H1 (cell line): ENCODE data around the gene HPCAL4. TPM values are rescaled to one million over a fixed set of nuclear protein-coding genes. Genes with fewer than 3 reads are reported as not detected.

Experiments used
- CTCF ChIA-PET: fragments of 300-600 bp; sonication (Branson Sonifier 250); formaldehyde crosslinking; loops from one replicate; lab custom pipeline; 2021; ENCODE audit not compliant: partially characterized antibody; lab: Charles Lee
- POLR2A ChIA-PET: fragments of 300-600 bp; sonication (Branson Sonifier 250); formaldehyde crosslinking; loops from one replicate; lab custom pipeline; 2021; ENCODE audit warnings: inconsistent platforms; ENCODE audit not compliant: partially characterized antibody; lab: Charles Lee
- DNase-seq, 2 experiments: peaks; one replicate each; pipeline versions ENCODE4 v3.0.0 to v3.0.0-alpha.2; 2010 to 2022; ENCODE audit warnings: low spot score in 2 of 2, low read depth in 1 of 2, mixed read lengths in 1 of 2
- FAIRE-seq: peaks from 2 replicates; lab custom pipeline; 2011; peaks lifted over from hg19 to GRCh38; lab: Jason Lieb, UNC
- H2AFZ ChIP-seq: 2 replicates; pipeline ENCODE4 v1.8.1; 2012; ENCODE audit warnings: low read length, inconsistent platforms
- H2AK5ac ChIP-seq: 2 replicates; pipeline ENCODE4 v1.6.1; 2013; ENCODE audit warnings: low read depth, low read length
- H2BK120ac ChIP-seq: replicated peaks from 2 replicates; pipeline ENCODE3; 2013; ENCODE audit warnings: low read depth, low read length, inconsistent platforms
- H2BK12ac ChIP-seq: 2 replicates; pipeline ENCODE4 v1.6.1; 2013; ENCODE audit warnings: low read depth, low read length
- H2BK15ac ChIP-seq: 2 replicates; pipeline ENCODE4 v1.6.1; 2013; ENCODE audit warnings: low read length
- H2BK20ac ChIP-seq: 2 replicates; pipeline ENCODE4 v1.6.1; 2013; ENCODE audit warnings: low read length
- H2BK5ac ChIP-seq: 2 replicates; pipeline ENCODE4 v1.6.1; 2013; ENCODE audit warnings: low read depth, low read length
- H3K14ac ChIP-seq: 2 replicates; pipeline ENCODE4 v1.6.1; 2013; ENCODE audit warnings: inconsistent platforms; ENCODE audit not compliant: insufficient read length
- H3K18ac ChIP-seq: 2 replicates; pipeline ENCODE4 v1.6.1; 2013; ENCODE audit warnings: low read length; ENCODE audit errors: extremely low read depth
- H3K23ac ChIP-seq: 2 replicates; pipeline ENCODE4 v1.6.1; 2013; ENCODE audit warnings: inconsistent platforms; ENCODE audit not compliant: insufficient read length
- H3K23me2 ChIP-seq: 2 replicates; pipeline ENCODE4 v1.6.1; 2013; ENCODE audit warnings: low read depth, low read length
- H3K27ac ChIP-seq: 2 replicates; pipeline ENCODE4 v1.6.1; 2011; ENCODE audit warnings: low read depth, low read length, inconsistent platforms
- H3K27me3 ChIP-seq, 4 experiments: replicated peaks in 1 of 4; 1 replicate in 1 of 4; 2 replicates in 3 of 4; pipeline versions ENCODE4 v1.6.1 to v1.8.1; 2011 to 2013; ENCODE audit warnings: low read length in 3 of 4, mild to moderate bottlenecking in 3 of 4, inconsistent platforms in 2 of 4, mixed read lengths in 2 of 4, moderate library complexity in 1 of 4; ENCODE audit not compliant: control insufficient read depth in 3 of 4, insufficient read depth in 3 of 4; ENCODE audit errors: extremely low read depth in 1 of 4
- H3K36me3 ChIP-seq, 4 experiments: 2 replicates each; pipeline versions ENCODE4 v1.6.1 to v1.8.1; 2011 to 2013; ENCODE audit warnings: mild to moderate bottlenecking in 4 of 4, low read length in 3 of 4, moderate library complexity in 2 of 4, control low read depth in 1 of 4, inconsistent platforms in 1 of 4; ENCODE audit not compliant: insufficient read depth in 4 of 4, control insufficient read depth in 2 of 4
- H3K4ac ChIP-seq: replicated peaks from 2 replicates; pipeline ENCODE3; 2013; ENCODE audit warnings: low read length, low read depth, mixed read lengths, inconsistent platforms; ENCODE audit not compliant: insufficient read length
- H3K4me1 ChIP-seq, 4 experiments: replicated peaks in 1 of 4; 1 replicate in 1 of 4; 2 replicates in 3 of 4; pipeline versions ENCODE4 v1.6.1 to v1.8.1; 2011 to 2013; ENCODE audit warnings: low read length in 3 of 4, inconsistent platforms in 2 of 4, mixed read lengths in 1 of 4; ENCODE audit not compliant: insufficient read depth in 4 of 4, control insufficient read depth in 3 of 4
- H3K4me2 ChIP-seq, 2 experiments: 2 replicates each; pipeline versions ENCODE4 v1.6.1 to v1.8.1; 2011 to 2013; ENCODE audit warnings: low read depth in 2 of 2, low read length in 2 of 2, control low read depth in 1 of 2, inconsistent platforms in 1 of 2, mild to moderate bottlenecking in 1 of 2; ENCODE audit not compliant: insufficient read depth in 1 of 2
- H3K4me3 ChIP-seq, 4 experiments: fragments of 200-600, 300-600 bp in 1 of 4; sonication (generic), shearing (Covaris generic), sonication (Bioruptor Twin) in 1 of 4; 2 replicates each; pipeline versions ENCODE4 v1.5.1 to v1.8.1; 2011 to 2016; ENCODE audit warnings: low read length in 4 of 4, low read depth in 3 of 4, control low read depth in 2 of 4, inconsistent platforms in 2 of 4, mild to moderate bottlenecking in 2 of 4, mixed read lengths in 1 of 4, moderate library complexity in 1 of 4; ENCODE audit not compliant: insufficient read depth in 2 of 4; ENCODE audit errors: extremely low read depth in 1 of 4
- H3K56ac ChIP-seq: replicated peaks from 2 replicates; pipeline ENCODE3; 2013; ENCODE audit warnings: low read depth, mild to moderate bottlenecking, mixed read lengths, low read length, inconsistent platforms; ENCODE audit not compliant: insufficient read length
- H3K79me1 ChIP-seq: 2 replicates; pipeline ENCODE4 v1.6.1; 2013; ENCODE audit warnings: low read depth, low read length, control low read depth
- H3K79me2 ChIP-seq, 2 experiments: 2 replicates each; pipeline versions ENCODE4 v1.6.1 to v1.8.1; 2012 to 2013; ENCODE audit warnings: low read length in 2 of 2, mild to moderate bottlenecking in 2 of 2, inconsistent platforms in 1 of 2; ENCODE audit not compliant: insufficient read depth in 2 of 2, control insufficient read depth in 1 of 2
- H3K9ac ChIP-seq, 4 experiments: replicated peaks in 1 of 4; 1 replicate in 1 of 4; 2 replicates in 3 of 4; pipeline versions ENCODE4 v1.6.1 to v1.8.1; 2011 to 2013; ENCODE audit warnings: low read depth in 3 of 4, low read length in 3 of 4, control low read depth in 2 of 4, mild to moderate bottlenecking in 2 of 4, moderate library complexity in 2 of 4, inconsistent platforms in 1 of 4; ENCODE audit errors: extremely low read depth in 1 of 4
- H3K9me3 ChIP-seq, 2 experiments: 2 replicates each; pipeline versions ENCODE4 v1.6.1 to v1.8.1; 2012 to 2013; ENCODE audit warnings: mild to moderate bottlenecking in 2 of 2, moderate library complexity in 2 of 2, control low read depth in 1 of 2, inconsistent platforms in 1 of 2, low read depth in 1 of 2, low read length in 1 of 2, mixed read lengths in 1 of 2; ENCODE audit not compliant: insufficient read depth in 2 of 2
- H4K20me1 ChIP-seq, 2 experiments: replicated peaks in 1 of 2; 2 replicates each; pipeline versions ENCODE3 to v1.8.1; 2011 to 2013; ENCODE audit warnings: inconsistent platforms in 2 of 2, low read length in 2 of 2, mild to moderate bottlenecking in 1 of 2; ENCODE audit not compliant: insufficient read depth in 2 of 2, control insufficient read depth in 1 of 2
- H4K5ac ChIP-seq: 2 replicates; pipeline ENCODE4 v1.6.1; 2013; ENCODE audit warnings: low read length, low read depth, mixed read lengths, inconsistent platforms; ENCODE audit not compliant: insufficient read length
- H4K8ac ChIP-seq: 2 replicates; pipeline ENCODE4 v1.8.0; 2013; ENCODE audit warnings: mild to moderate bottlenecking, moderate library complexity, low read length, inconsistent platforms; ENCODE audit not compliant: insufficient read depth; ENCODE audit errors: extremely low read depth
- H4K91ac ChIP-seq: replicated peaks from 2 replicates; pipeline ENCODE3; 2013; ENCODE audit warnings: low read length, mixed read lengths, inconsistent platforms; ENCODE audit not compliant: insufficient read length
- ASH2L ChIP-seq: fragments of 200-600, 300-600 bp; sonication (generic); IDR thresholded peaks from one replicate; pipeline ENCODE4 v1.7.1; 2017; ENCODE audit warnings: low read length
- ATF3 ChIP-seq: IDR thresholded peaks from 2 replicates; pipeline ENCODE4 v1.6.1; 2011; ENCODE audit warnings: low read depth, mild to moderate bottlenecking, low read length; ENCODE audit not compliant: insufficient read depth
- CHD1 ChIP-seq: IDR thresholded peaks from 2 replicates; pipeline ENCODE4 v1.6.1; 2012; ENCODE audit warnings: low read depth, low read length, improper control_type of control experiment
- KDM1A ChIP-seq: fragments of 200-600, 300-600 bp; sonication (generic); IDR thresholded peaks from 2 replicates; pipeline ENCODE4 v1.7.1; 2016; ENCODE audit warnings: mild to moderate bottlenecking, low read length, borderline replicate concordance
- KDM5A ChIP-seq: fragments of 200-600 bp; IDR thresholded peaks from 2 replicates; pipeline ENCODE4 v1.7.1; 2012; ENCODE audit warnings: mild to moderate bottlenecking, low read length, inconsistent platforms, mixed read lengths
- RNF2 ChIP-seq: fragments of 200-900, 300-1000 bp; sonication (generic); IDR thresholded peaks from 2 replicates; pipeline ENCODE4 v1.7.1; 2016; ENCODE audit warnings: borderline replicate concordance, low read depth, mild to moderate bottlenecking, antibody characterized with exemption, low read length; ENCODE audit not compliant: poor library complexity, severe bottlenecking; ENCODE audit errors: missing control alignments
- RXRA ChIP-seq: IDR thresholded peaks from 2 replicates; pipeline ENCODE4 v1.6.1; 2011; ENCODE audit warnings: low read depth, mild to moderate bottlenecking, low read length, moderate library complexity; ENCODE audit not compliant: insufficient read depth
- SIN3A ChIP-seq, 2 experiments: IDR thresholded peaks in 1 of 2; conservative IDR thresholded peaks in 1 of 2; 2 replicates each; pipeline ENCODE4 v1.6.1; 2011 to 2012; ENCODE audit warnings: low read length in 2 of 2, improper control_type of control experiment in 1 of 2, low read depth in 1 of 2, mild to moderate bottlenecking in 1 of 2
- SP1 ChIP-seq: IDR thresholded peaks from 2 replicates; pipeline ENCODE4 v1.6.1; 2011; ENCODE audit warnings: low read depth, low read length
- SRF ChIP-seq: IDR thresholded peaks from 2 replicates; pipeline ENCODE4 v1.6.1; 2011; ENCODE audit warnings: mild to moderate bottlenecking, low read depth, low read length, moderate library complexity
- SUZ12 ChIP-seq: fragments of 200-600 bp; sonication (generic); IDR thresholded peaks from 2 replicates; pipeline ENCODE4 v1.6.1; 2012; ENCODE audit warnings: mild to moderate bottlenecking, inconsistent platforms, low read length, moderate library complexity, mixed read lengths
- TAF7 ChIP-seq: optimal IDR thresholded peaks from 2 replicates; pipeline ENCODE3; 2011; ENCODE audit warnings: low read depth, mild to moderate bottlenecking, inconsistent platforms, low read length, moderate library complexity, borderline replicate concordance
- TCF12 ChIP-seq: IDR thresholded peaks from 2 replicates; pipeline ENCODE4 v1.6.1; 2011; ENCODE audit warnings: low read depth, mild to moderate bottlenecking, low read length
- WGBS, 2 experiments: shearing (Covaris generic) in 1 of 2; methylation state at CpG; one replicate each; pipeline versions ENCODE4 v1.1.6 to v1.1.7; 2013 to 2015; ENCODE audit warnings: low lambda C conversion rate in 2 of 2, mixed read lengths in 2 of 2, inconsistent platforms in 1 of 2, low coverage in 1 of 2, missing lambda C conversion rate in 1 of 2; ENCODE audit not compliant: insufficient replicate concordance in 2 of 2, insufficient coverage in 1 of 2, insufficient read length in 1 of 2; ENCODE audit errors: extremely low coverage in 1 of 2, missing lambda C conversion rate in 1 of 2; 5-methylcytosine and 5-hydroxymethylcytosine counted together
- polyA plus RNA-seq, 7 experiments: library from polyadenylated mRNA; depleted of rRNA in 3 of 7; stranded (reverse) in 5 of 7; unstranded in 2 of 7; fragments of >200 nt in 5 of 7; fragments of 200-250 nt in 2 of 7; gene quantifications; 1 replicate in 5 of 7; 2 replicates in 1 of 7; 4 replicates in 1 of 7; pipeline versions ENCODE4 v1.2.1 to v1.2.3, GENCODE V29; 2011 to 2013; ENCODE audit warnings: missing spikeins in 2 of 7, mixed read lengths in 2 of 7
- total RNA-seq: library from RNA; stranded (reverse); fragmentation: NEBNext Ultra II Directional; extraction: Animal tissue kit (Norgen Biotek cat#: 25700); gene quantifications from 2 replicates; pipeline ENCODE4 v1.2.1, GENCODE V29; 2021

Gene HPCAL4
- total and polyA plus RNA-seq, 2 of the 8 experiments (the other 6 are each of a cell fraction or from before 2014, with no cell fraction given), result 0.54 to 0.74 TPM

- peaks cover 0 to 6% (median 5%) of the 10 kb centered on the region in 4 experiments; a peak in 6 of 7 replicates for H3K4me1 ChIP-seq
- no peak overlapping the region for H2BK15ac ChIP-seq
- DNase-seq, result no peak
- no peak overlapping the region for H4K8ac ChIP-seq
- no peak overlapping the region for H3K27ac ChIP-seq
- H3K9ac ChIP-seq, result no peak overlapping the region
- no peak overlapping the region for H3K18ac ChIP-seq
- H3K79me2 ChIP-seq, result no peaks in the 10 kb centered on the region
- no peak overlapping the region for H3K23ac ChIP-seq
- POLR2A ChIA-PET, result no interaction called here
- no peak overlapping the region for H3K4me3 ChIP-seq
- no peak overlapping the region for H4K5ac ChIP-seq
- H3K27me3 ChIP-seq, result peaks cover 0 to 3% (median 0%) of the 10 kb centered on the region in 4 experiments; a peak in 2 of 7 replicates
- no peaks in the 10 kb centered on the region for H4K20me1 ChIP-seq
- no peaks in the 10 kb centered on the region for H3K23me2 ChIP-seq
- no peak overlapping the region for H2BK5ac ChIP-seq
- CTCF ChIA-PET, result interaction anchor here (0.6 to 17.8 kb wide), 6 partner anchors 8 to 137 kb away, joined by 3 to 469 read pairs (median 42); partner anchors contain the start of gene HEYL
- no peak overlapping the region for H2BK20ac ChIP-seq
- no peak overlapping the region for H2BK12ac ChIP-seq
- no peak overlapping the region for H4K91ac ChIP-seq
- H3K14ac ChIP-seq, result no peak overlapping the region
- no peak overlapping the region for H2AFZ ChIP-seq
- H2BK120ac ChIP-seq, result no peak overlapping the region
- H3K9me3 ChIP-seq, result no peaks in the 10 kb centered on the region
- H3K36me3 ChIP-seq, result no peaks in the 10 kb centered on the region
- H2AK5ac ChIP-seq, result no peak overlapping the region
- no peak overlapping the region for H3K4ac ChIP-seq
- no peak for FAIRE-seq
- WGBS, 2 experiments, result 94% methylated on average over 2 of the region's 2 CpGs; no CpG with 5 or more reads in 1 of the 2 experiments
- H3K4me2 ChIP-seq, result no peak overlapping the region
- no peak overlapping the region for H3K56ac ChIP-seq
- no peaks in the 10 kb centered on the region for H3K79me1 ChIP-seq
- TF ChIP-seq RNF2 (no peak), SIN3A (conservative IDR thresholded peaks at IDR 0.05 in 1 of 2, IDR thresholded peaks at IDR 0.05 in 1 of 2; ENCODE audit: low read depth in 1 of 2, low read length in 2 of 2) (no peak), TCF12 (no peak), SP1 (no peak), SUZ12 (no peak), TAF7 (no peak), SRF (no peak), RXRA (no peak), ATF3 (no peak), CHD1 (no peak), KDM5A (no peak), KDM1A (no peak), ASH2L (no peak)
These were observed 41.5 kb downstream of the HPCAL4 start for GRCh38 chr1:39649636-39650185.
